Neural cell (in vitro differentiated cells): ENCODE data around the gene SLF2. TPM values are rescaled to one million over a fixed set of nuclear protein-coding genes. Genes with fewer than 3 reads are reported as not detected.

ENCODE experiments used
- H2AFZ ChIP-seq: fragments of 200-600, 300-800 bp; sonication (generic), shearing (Covaris generic); 2 replicates; pipeline ENCODE4 v1.6.0; 2014; ENCODE audit warnings: low read depth, mild to moderate bottlenecking, antibody characterized with exemption, low read length, moderate library complexity
- H3F3A ChIP-seq: fragments of 200-600 bp; shearing (Covaris generic); 2 replicates; pipeline ENCODE4 v1.6.1; 2016; ENCODE audit warnings: mild to moderate bottlenecking, moderate library complexity, mixed read lengths, antibody characterized with exemption, low read length; ENCODE audit not compliant: insufficient read depth, poor library complexity, severe bottlenecking
- H3K27ac ChIP-seq: fragments of 200-600, 300-800 bp; sonication (generic), shearing (Covaris generic); 2 replicates; pipeline ENCODE4 v1.5.1; 2014; ENCODE audit warnings: mild to moderate bottlenecking, low read length, moderate library complexity
- H3K27me3 ChIP-seq: fragments of 300-800, 200-600 bp; sonication (generic), shearing (Covaris generic); 2 replicates; pipeline ENCODE4 v1.6.0; 2014; ENCODE audit warnings: mild to moderate bottlenecking, low read depth, low read length, moderate library complexity; ENCODE audit not compliant: insufficient read depth
- H3K36me3 ChIP-seq: fragments of 300-800, 200-600 bp; sonication (generic), shearing (Covaris generic); 2 replicates; pipeline ENCODE4 v1.5.1; 2014; ENCODE audit warnings: mild to moderate bottlenecking, antibody characterized with exemption, low read length, moderate library complexity; ENCODE audit not compliant: insufficient read depth
- H3K4me2 ChIP-seq: fragments of 300-800, 200-600 bp; sonication (generic), shearing (Covaris generic); 2 replicates; pipeline ENCODE4 v1.6.0; 2014; ENCODE audit warnings: mild to moderate bottlenecking, low read length
- H3K4me3 ChIP-seq: fragments of 300-800, 200-600 bp; sonication (generic), shearing (Covaris generic); 2 replicates; pipeline ENCODE4 v1.5.1; 2014; ENCODE audit warnings: mild to moderate bottlenecking, low read length, moderate library complexity
- H3K79me2 ChIP-seq: fragments of 200-600 bp; shearing (Covaris generic); replicated peaks from 2 replicates; pipeline ENCODE4 v1.6.0; 2014; ENCODE audit warnings: mild to moderate bottlenecking, low read length, moderate library complexity; ENCODE audit not compliant: insufficient read depth
- H3K9ac ChIP-seq: fragments of 300-800, 200-600 bp; sonication (generic), shearing (Covaris generic); 2 replicates; pipeline ENCODE4 v1.6.1; 2016; ENCODE audit warnings: mild to moderate bottlenecking, low read length, mixed read lengths
- H3K9me2 ChIP-seq: fragments of 200-600 bp; shearing (Covaris generic); 2 replicates; pipeline ENCODE4 v1.6.1; 2016; ENCODE audit warnings: mild to moderate bottlenecking, low read length, mixed read lengths; ENCODE audit not compliant: insufficient read depth
- H3K9me3 ChIP-seq: fragments of 200-600, 300-800 bp; sonication (generic), shearing (Covaris generic); 2 replicates; pipeline ENCODE4 v1.6.1; 2016; ENCODE audit warnings: mild to moderate bottlenecking, mixed run types, low read length, moderate library complexity, mixed read lengths
- H4K20me1 ChIP-seq: fragments of 200-600 bp; shearing (Covaris generic); 2 replicates; pipeline ENCODE4 v1.6.1; 2016; ENCODE audit warnings: mild to moderate bottlenecking, mixed run types; ENCODE audit not compliant: insufficient read depth
- EP300 ChIP-seq: fragments of 450-650 bp; conservative IDR thresholded peaks from 2 replicates; pipeline ENCODE4 v1.6.1; 2014; ENCODE audit warnings: antibody characterized with exemption, mild to moderate bottlenecking, moderate library complexity; ENCODE audit not compliant: poor library complexity, severe bottlenecking
- EZH2 ChIP-seq: fragments of 200-600, 300-800 bp; shearing (Covaris generic), sonication (generic); IDR thresholded peaks from 2 replicates; pipeline ENCODE4 v1.6.1; 2014; ENCODE audit warnings: antibody characterized with exemption, low read length, borderline replicate concordance, mild to moderate bottlenecking; ENCODE audit not compliant: insufficient read depth, poor library complexity, severe bottlenecking
- MXI1 ChIP-seq: fragments of 450-650 bp; conservative IDR thresholded peaks from 2 replicates; pipeline ENCODE4 v1.6.1; 2014; ENCODE audit warnings: antibody characterized with exemption, mild to moderate bottlenecking; ENCODE audit not compliant: poor library complexity, severe bottlenecking
- POLR2AphosphoS5 ChIP-seq: IDR thresholded peaks from 2 replicates; pipeline ENCODE4 v1.6.1; 2012
- RAD21 ChIP-seq: fragments of 450-650 bp; conservative IDR thresholded peaks from 2 replicates; pipeline ENCODE4 v1.6.1; 2014; ENCODE audit warnings: antibody characterized with exemption, mild to moderate bottlenecking, moderate library complexity
- SMC3 ChIP-seq: fragments of 450-650 bp; conservative IDR thresholded peaks from 2 replicates; pipeline ENCODE4 v1.6.1; 2014; ENCODE audit warnings: antibody characterized with exemption, mild to moderate bottlenecking, moderate library complexity; ENCODE audit not compliant: poor library complexity
- TAF1 ChIP-seq: IDR thresholded peaks from 2 replicates; pipeline ENCODE4 v1.6.1; 2012; ENCODE audit warnings: low read depth
- polyA plus RNA-seq: library from polyadenylated mRNA; depleted of rRNA; stranded (reverse); fragments of >200 nt; gene quantifications from 2 replicates; pipeline ENCODE4 v1.2.3, GENCODE V29; 2014
- TF ChIP-seq, protein P1 (sequence below): IDR thresholded peaks from 2 replicates; pipeline ENCODE4 v1.6.1; 2012; ENCODE audit warnings: borderline replicate concordance
- TF ChIP-seq, protein P2 (sequence below): fragments of 450-650 bp; IDR thresholded peaks from 2 replicates; pipeline ENCODE4 v1.5.1; 2014; ENCODE audit warnings: antibody characterized with exemption, mild to moderate bottlenecking, moderate library complexity; ENCODE audit not compliant: poor library complexity, severe bottlenecking

The SLF2 gene
- polyA plus RNA-seq, 1 donor from 2014 or later: 43.0 TPM

DNA sequence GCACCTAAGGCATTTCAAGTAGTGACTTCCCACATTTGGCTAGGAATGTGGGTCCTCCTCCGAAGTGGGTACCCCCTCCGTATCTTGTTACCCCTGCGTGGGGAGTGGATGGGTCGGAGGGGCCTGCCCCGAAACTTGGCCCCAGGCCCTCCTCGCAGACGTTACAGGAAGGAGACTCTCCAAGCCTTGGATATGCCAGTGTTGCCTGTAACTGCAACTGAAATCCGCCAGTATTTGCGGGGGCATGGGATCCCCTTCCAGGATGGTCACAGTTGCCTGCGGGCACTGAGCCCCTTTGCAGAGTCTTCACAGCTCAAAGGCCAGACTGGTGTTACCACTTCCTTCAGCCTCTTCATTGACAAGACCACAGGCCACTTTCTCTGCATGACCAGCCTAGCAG is 75.4 kb downstream of the SLF2 start:
- H3K9ac ChIP-seq: peak overlapping the region; percentile 93
- no peak overlapping the region for H2AFZ ChIP-seq
- no peaks in the 10 kb centered on the region for H3K9me3 ChIP-seq
- no peaks in the 10 kb centered on the region for H3K27me3 ChIP-seq
- no peaks in the 10 kb centered on the region for H3K9me2 ChIP-seq
- peaks cover 12% of the 10 kb centered on the region for H3K79me2 ChIP-seq
- peak overlapping the region; percentile 75 for H3K4me2 ChIP-seq
- H4K20me1 ChIP-seq: no peaks in the 10 kb centered on the region
- H3K27ac ChIP-seq: no peak overlapping the region
- TF ChIP-seq, protein P1, sequence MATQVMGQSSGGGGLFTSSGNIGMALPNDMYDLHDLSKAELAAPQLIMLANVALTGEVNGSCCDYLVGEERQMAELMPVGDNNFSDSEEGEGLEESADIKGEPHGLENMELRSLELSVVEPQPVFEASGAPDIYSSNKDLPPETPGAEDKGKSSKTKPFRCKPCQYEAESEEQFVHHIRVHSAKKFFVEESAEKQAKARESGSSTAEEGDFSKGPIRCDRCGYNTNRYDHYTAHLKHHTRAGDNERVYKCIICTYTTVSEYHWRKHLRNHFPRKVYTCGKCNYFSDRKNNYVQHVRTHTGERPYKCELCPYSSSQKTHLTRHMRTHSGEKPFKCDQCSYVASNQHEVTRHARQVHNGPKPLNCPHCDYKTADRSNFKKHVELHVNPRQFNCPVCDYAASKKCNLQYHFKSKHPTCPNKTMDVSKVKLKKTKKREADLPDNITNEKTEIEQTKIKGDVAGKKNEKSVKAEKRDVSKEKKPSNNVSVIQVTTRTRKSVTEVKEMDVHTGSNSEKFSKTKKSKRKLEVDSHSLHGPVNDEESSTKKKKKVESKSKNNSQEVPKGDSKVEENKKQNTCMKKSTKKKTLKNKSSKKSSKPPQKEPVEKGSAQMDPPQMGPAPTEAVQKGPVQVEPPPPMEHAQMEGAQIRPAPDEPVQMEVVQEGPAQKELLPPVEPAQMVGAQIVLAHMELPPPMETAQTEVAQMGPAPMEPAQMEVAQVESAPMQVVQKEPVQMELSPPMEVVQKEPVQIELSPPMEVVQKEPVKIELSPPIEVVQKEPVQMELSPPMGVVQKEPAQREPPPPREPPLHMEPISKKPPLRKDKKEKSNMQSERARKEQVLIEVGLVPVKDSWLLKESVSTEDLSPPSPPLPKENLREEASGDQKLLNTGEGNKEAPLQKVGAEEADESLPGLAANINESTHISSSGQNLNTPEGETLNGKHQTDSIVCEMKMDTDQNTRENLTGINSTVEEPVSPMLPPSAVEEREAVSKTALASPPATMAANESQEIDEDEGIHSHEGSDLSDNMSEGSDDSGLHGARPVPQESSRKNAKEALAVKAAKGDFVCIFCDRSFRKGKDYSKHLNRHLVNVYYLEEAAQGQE: no peak
- no peak for TF ChIP-seq TAF1
- H3K4me3 ChIP-seq: peak overlapping the region; percentile 87
- H3F3A ChIP-seq: no peaks in the 10 kb centered on the region
- H3K36me3 ChIP-seq: no peaks in the 10 kb centered on the region

DNA sequence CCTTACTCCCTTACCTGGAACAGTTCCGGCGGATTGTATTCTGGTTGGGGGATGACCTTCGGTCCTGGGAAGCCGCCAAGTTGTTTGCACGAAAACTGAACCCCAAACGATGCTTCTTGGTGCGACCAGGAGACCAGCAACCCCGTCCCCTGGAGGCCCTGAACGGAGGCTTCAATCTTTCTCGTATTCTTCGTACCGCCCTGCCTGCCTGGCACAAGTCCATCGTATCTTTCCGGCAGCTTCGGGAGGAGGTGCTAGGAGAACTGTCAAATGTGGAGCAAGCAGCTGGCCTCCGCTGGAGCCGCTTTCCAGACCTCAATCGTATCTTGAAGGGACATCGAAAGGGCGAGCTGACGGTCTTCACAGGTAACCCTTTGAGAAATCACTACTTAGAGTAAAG is 76.3 kb downstream of the SLF2 start:
- TF ChIP-seq TAF1 (no peak), SMC3 (no peak), EZH2 (no peak), MXI1 (no peak), RAD21 (no peak), POLR2AphosphoS5 (no peak), EP300 (no peak)
- TF ChIP-seq, protein P1: no peak
- TF ChIP-seq, protein P2, sequence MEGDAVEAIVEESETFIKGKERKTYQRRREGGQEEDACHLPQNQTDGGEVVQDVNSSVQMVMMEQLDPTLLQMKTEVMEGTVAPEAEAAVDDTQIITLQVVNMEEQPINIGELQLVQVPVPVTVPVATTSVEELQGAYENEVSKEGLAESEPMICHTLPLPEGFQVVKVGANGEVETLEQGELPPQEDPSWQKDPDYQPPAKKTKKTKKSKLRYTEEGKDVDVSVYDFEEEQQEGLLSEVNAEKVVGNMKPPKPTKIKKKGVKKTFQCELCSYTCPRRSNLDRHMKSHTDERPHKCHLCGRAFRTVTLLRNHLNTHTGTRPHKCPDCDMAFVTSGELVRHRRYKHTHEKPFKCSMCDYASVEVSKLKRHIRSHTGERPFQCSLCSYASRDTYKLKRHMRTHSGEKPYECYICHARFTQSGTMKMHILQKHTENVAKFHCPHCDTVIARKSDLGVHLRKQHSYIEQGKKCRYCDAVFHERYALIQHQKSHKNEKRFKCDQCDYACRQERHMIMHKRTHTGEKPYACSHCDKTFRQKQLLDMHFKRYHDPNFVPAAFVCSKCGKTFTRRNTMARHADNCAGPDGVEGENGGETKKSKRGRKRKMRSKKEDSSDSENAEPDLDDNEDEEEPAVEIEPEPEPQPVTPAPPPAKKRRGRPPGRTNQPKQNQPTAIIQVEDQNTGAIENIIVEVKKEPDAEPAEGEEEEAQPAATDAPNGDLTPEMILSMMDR: no peak
- H3K27ac ChIP-seq: no peak overlapping the region
- no peaks in the 10 kb centered on the region for H3K36me3 ChIP-seq
- H3K9me2 ChIP-seq: no peaks in the 10 kb centered on the region
- no peak overlapping the region for H3K4me3 ChIP-seq
- H2AFZ ChIP-seq: no peak overlapping the region
- H4K20me1 ChIP-seq: no peaks in the 10 kb centered on the region
- H3K4me2 ChIP-seq: no peak overlapping the region
- no peak overlapping the region for H3K9ac ChIP-seq
- peaks cover 12% of the 10 kb centered on the region for H3K79me2 ChIP-seq
- H3K9me3 ChIP-seq: no peaks in the 10 kb centered on the region
- no peaks in the 10 kb centered on the region for H3F3A ChIP-seq
- no peaks in the 10 kb centered on the region for H3K27me3 ChIP-seq
